Testis (tissue), 3 donors: ENCODE results near the gene NOMO2. TPM values are rescaled to one million over a fixed set of nuclear protein-coding genes. Genes with fewer than 3 reads are reported as not detected.
"Not testable (repeated sequence)": the region's sequence is repeated elsewhere in the genome, so short reads cannot be mapped to it uniquely, and the experiment has no call there.

Source experiments
- DNase-seq: peaks from one replicate; pipeline ENCODE4 v3.0.0-alpha.2; 2019
- H3K27ac ChIP-seq, 2 donors: fragments of 200-600 bp; sonication (generic); one replicate each; pipeline ENCODE4 v1.5.1; 2019
- H3K27me3 ChIP-seq: fragments of 200-600 bp; sonication (generic); one replicate; pipeline ENCODE4 v1.5.1; 2019
- H3K36me3 ChIP-seq: fragments of 200-600 bp; sonication (generic); one replicate; pipeline ENCODE4 v1.5.1; 2017; ENCODE audit warnings: low read depth; ENCODE audit errors: missing control alignments
- H3K4me1 ChIP-seq: fragments of 200-600 bp; sonication (generic); one replicate; pipeline ENCODE4 v1.5.1; 2019
- H3K4me3 ChIP-seq, 2 donors: fragments of 200-600 bp; sonication (generic); one replicate each; pipeline ENCODE4 v1.5.1; 2017 to 2019
- H3K9me3 ChIP-seq: fragments of 200-600 bp; sonication (generic); one replicate; pipeline ENCODE4 v1.5.1; 2017
- WGBS, 2 donors: methylation state at CpG; one replicate each; pipeline ENCODE4 v1.1.5; 2018; 5-methylcytosine and 5-hydroxymethylcytosine counted together
- intact Hi-C: fragments of 100-400 bp; cut with DNase I; formaldehyde crosslinking; loops from one replicate; pipeline ENCODE4 v1.15.1; 2023; ENCODE audit warnings: low total_unique reads
- polyA plus RNA-seq: library from polyadenylated mRNA; stranded (reverse); fragments of 350-450 nt; fragmentation: Illumina TruSeq; extraction: RNeasy Lipid Tissue Mini Kit (QIAGEN cat#74804); gene quantifications from one replicate; pipeline ENCODE4 v1.2.3, GENCODE V29; 2014; ENCODE audit warnings: low read depth, low replicate concordance; ENCODE audit not compliant: insufficient read depth
- total RNA-seq, 2 donors: library from RNA; depleted of rRNA; stranded (reverse); fragments of >200 nt; gene quantifications; one replicate each; pipeline ENCODE4 v1.2.3, GENCODE V29; 2016

NOMO2 gene
- total and polyA plus RNA-seq, 3 donors from 2014 or later = 57.0 to 108 (median 81.6) TPM

DNA sequence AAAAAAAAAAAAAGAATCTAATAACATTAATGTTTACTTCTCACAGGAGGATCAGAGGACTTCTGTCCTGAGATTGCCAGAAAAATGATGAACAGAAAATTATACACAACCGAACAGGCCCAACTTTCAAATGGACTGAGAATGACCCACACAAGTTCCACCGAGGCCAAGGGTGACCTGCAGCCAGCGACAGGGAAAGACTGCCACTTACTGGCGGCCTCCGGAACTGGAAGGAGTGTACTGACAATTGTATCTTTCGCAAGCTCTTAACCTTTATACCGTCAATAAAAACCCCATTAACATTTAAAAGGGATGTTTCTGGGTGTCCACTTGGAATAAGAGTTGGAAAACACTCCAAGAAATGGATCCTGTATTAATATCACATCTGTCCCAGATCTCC, 63.5 kb downstream of the NOMO2 start:
- H3K4me1 ChIP-seq, H3K27ac ChIP-seq, H3K9me3 ChIP-seq, H3K4me3 ChIP-seq, H3K27me3 ChIP-seq, H3K36me3 ChIP-seq, DNase-seq, intact Hi-C loops: not testable (repeated sequence)
- no CpG with 5 or more reads among the region's 7 CpGs for WGBS, 2 donors

- H3K9me3 ChIP-seq, DNase-seq, H3K27me3 ChIP-seq, H3K36me3 ChIP-seq, H3K4me3 ChIP-seq, H3K27ac ChIP-seq, H3K4me1 ChIP-seq, intact Hi-C loops: not testable (repeated sequence)
- no CpG with 5 or more reads among the region's 5 CpGs for WGBS, 2 donors
Observed at GRCh38 chr16:18497032-18497431, 64.9 kb downstream of the NOMO2 start.

GRCh38 chr16:18492118-18492897, 69.6 kb downstream of the NOMO2 start:
- H3K36me3 ChIP-seq, intact Hi-C loops, DNase-seq, H3K27me3 ChIP-seq, H3K27ac ChIP-seq, H3K4me3 ChIP-seq, H3K9me3 ChIP-seq, H3K4me1 ChIP-seq: not testable (repeated sequence)
- no CpG with 5 or more reads among the region's 11 CpGs for WGBS, 2 donors

GRCh38 chr16:18436025-18436424, 125.9 kb downstream of the NOMO2 start:
- 80% methylated on average over 1 of the region's 8 CpGs; no CpG with 5 or more reads in 1 of the 2 donors for WGBS, 2 donors
- H3K27me3 ChIP-seq, DNase-seq, H3K36me3 ChIP-seq, H3K4me3 ChIP-seq, H3K27ac ChIP-seq, H3K4me1 ChIP-seq, intact Hi-C loops, H3K9me3 ChIP-seq: not testable (repeated sequence)

DNA sequence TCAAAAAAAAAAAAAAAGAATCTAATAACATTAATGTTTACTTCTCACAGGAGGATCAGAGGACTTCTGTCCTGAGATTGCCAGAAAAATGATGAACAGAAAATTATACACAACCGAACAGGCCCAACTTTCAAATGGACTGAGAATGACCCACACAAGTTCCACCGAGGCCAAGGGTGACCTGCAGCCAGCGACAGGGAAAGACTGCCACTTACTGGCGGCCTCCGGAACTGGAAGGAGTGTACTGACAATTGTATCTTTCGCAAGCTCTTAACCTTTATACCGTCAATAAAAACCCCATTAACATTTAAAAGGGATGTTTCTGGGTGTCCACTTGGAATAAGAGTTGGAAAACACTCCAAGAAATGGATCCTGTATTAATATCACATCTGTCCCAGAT, 146.1 kb downstream of the NOMO2 start:
- DNase-seq, H3K4me3 ChIP-seq, intact Hi-C loops, H3K27me3 ChIP-seq, H3K36me3 ChIP-seq, H3K27ac ChIP-seq, H3K4me1 ChIP-seq, H3K9me3 ChIP-seq: not testable (repeated sequence)
- WGBS, 2 donors = no CpG with 5 or more reads among the region's 7 CpGs

DNA sequence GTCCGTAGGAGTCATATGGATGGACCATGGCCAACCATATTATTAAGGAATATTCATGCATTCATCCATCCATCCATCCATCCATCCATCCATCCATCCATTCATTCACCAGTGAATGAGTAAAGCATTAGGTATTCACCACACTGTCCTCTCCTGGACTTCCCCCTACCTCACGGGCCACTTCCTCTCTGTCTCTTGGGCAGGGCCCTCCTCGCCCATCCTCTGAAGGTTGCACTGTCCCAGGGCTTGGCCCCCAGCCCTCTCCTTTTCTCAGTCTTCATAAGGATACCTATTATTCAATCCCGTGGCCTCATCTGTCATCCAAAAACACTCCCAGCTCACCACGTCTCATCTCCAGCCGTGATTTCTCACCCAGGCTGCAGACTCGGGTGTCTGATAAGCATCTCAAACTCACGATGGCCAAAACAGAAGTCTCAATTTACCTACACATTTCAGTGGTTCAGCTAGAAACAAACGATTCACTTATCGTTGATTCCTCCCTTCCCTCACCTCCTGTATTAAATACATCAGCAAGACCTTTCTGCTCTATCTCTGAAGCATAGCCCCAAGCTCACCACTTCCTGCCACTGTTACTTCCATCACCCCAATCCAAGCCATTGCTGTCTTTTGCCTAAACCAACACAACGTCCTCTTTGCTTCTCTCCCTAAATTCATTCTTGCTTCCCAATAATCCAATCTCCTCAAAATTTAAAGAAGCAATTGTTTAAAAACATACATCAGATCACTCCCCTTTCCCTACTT, 152.2 kb downstream of the NOMO2 start:
- H3K4me1 ChIP-seq, DNase-seq, H3K9me3 ChIP-seq, H3K4me3 ChIP-seq, H3K27me3 ChIP-seq, H3K36me3 ChIP-seq, H3K27ac ChIP-seq, intact Hi-C loops: not testable (repeated sequence)
- no CpG with 5 or more reads among the region's 11 CpGs for WGBS, 2 donors

GRCh38 chr16:18401851-18402657, 159.8 kb downstream of the NOMO2 start:
- no CpG with 5 or more reads among the region's 88 CpGs for WGBS, 2 donors
- H3K4me3 ChIP-seq, DNase-seq, H3K9me3 ChIP-seq, intact Hi-C loops, H3K27ac ChIP-seq, H3K4me1 ChIP-seq, H3K36me3 ChIP-seq, H3K27me3 ChIP-seq: not testable (repeated sequence)

- H3K9me3 ChIP-seq, H3K27ac ChIP-seq, H3K36me3 ChIP-seq, intact Hi-C loops, H3K4me1 ChIP-seq, H3K27me3 ChIP-seq: not testable (repeated sequence)
- peak; percentile 15 for DNase-seq
- WGBS, 2 donors = no CpG with 5 or more reads among the region's 38 CpGs
- H3K4me3 ChIP-seq = peak overlapping the region; percentile 32 to 52
Observed at GRCh38 chr16:18401159-18401558, 160.7 kb downstream of the NOMO2 start.

DNA sequence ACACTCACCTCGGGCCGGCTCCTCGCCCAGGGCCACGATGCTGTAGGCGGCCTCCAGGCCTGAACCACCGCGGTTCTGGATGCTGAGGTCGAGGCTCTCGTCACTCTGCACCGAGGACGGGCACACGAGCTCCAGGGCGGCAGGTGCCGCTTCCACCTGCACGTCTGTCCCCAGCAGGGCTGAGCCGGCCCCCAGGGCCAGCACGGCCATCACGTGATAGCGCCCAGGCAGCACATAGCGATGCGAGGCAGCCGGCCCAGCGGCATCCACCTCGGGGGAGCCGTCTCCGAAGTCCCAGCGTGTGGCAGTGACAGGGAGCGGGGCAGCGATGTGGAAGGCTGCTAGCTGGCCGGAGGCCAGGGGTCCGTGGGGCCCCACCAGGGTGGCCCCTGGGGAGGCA, 167.5 kb downstream of the NOMO2 start:
- DNase-seq, intact Hi-C loops: not testable (repeated sequence)

GRCh38 chr16:18387767-18388166, 174.1 kb downstream of the NOMO2 start:
- H3K4me3 ChIP-seq, H3K9me3 ChIP-seq, H3K36me3 ChIP-seq, H3K27ac ChIP-seq, H3K4me1 ChIP-seq, H3K27me3 ChIP-seq, intact Hi-C loops, DNase-seq: not testable (repeated sequence)
- WGBS, 2 donors = no CpG with 5 or more reads among the region's 43 CpGs

More for the DNA sequence above, 167.5 kb downstream of the NOMO2 start:
- not testable (repeated sequence) for H3K4me3 ChIP-seq, H3K4me1 ChIP-seq, H3K9me3 ChIP-seq, H3K36me3 ChIP-seq, H3K27ac ChIP-seq, H3K27me3 ChIP-seq
- no CpG with 5 or more reads among the region's 31 CpGs for WGBS, 2 donors

- peak; percentile 12 for DNase-seq
- H3K36me3 ChIP-seq, H3K9me3 ChIP-seq, H3K27ac ChIP-seq, H3K4me3 ChIP-seq, H3K4me1 ChIP-seq, intact Hi-C loops, H3K27me3 ChIP-seq: not testable (repeated sequence)
- WGBS, 2 donors = 91% methylated on average over 20 of the region's 25 CpGs; no CpG with 5 or more reads in 1 of the 2 donors
Observed at GRCh38 chr16:18386517-18386916, 175.4 kb downstream of the NOMO2 start.
